Measurements from ENCODE around the gene PAPOLG. TPM values are rescaled to one million over a fixed set of nuclear protein-coding genes. Genes with fewer than 3 reads are reported as not detected.

Gene PAPOLG
- total RNA-seq, 1 donor from 2014 or later = 60.8 TPM

DNA sequence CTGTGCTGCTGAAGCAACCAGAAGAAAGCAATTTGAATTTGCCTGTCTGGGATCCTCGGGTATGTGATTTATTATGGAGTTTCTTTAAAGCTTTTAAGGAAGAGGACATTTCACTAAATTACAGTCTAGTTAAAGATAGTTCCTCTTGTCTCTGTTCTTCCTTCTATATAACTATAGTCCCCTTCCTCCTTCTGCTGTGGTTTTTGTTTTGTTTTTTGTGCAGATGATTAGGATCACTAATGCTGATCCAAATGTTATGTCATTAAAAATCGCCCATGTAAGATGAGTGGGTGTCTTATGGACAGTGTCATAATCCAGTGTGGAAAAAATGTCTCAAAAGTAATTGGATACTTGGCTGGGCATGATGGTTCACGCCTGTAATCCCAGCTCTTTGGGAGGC is 24.7 kb downstream of the PAPOLG start:
- Histone ChIP-seq H4K20me1 (ENCODE audit: low read depth) (no peaks in the 10 kb centered on the region), H3K9ac (no peak overlapping the region), H3K36me3 (peaks cover 33% of the 10 kb centered on the region), H3K4me3 (no peak overlapping the region), H2AFZ (replicated peaks) (no peak overlapping the region), H3K9me3 (ENCODE audit: low read depth) (no peaks in the 10 kb centered on the region), H3F3A (ENCODE audit: low read depth) (no peaks in the 10 kb centered on the region), H3K27me3 (no peaks in the 10 kb centered on the region), H3K4me2 (no peak overlapping the region), H3K27ac (no peak overlapping the region), H3K4me1 (no peaks in the 10 kb centered on the region), H3K79me2 (ENCODE audit: low read depth) (no peaks in the 10 kb centered on the region)
- DNase-seq (ENCODE audit: low spot score) = no peak
- Mint-ChIP-seq H3K4me1 (no peaks in the 10 kb centered on the region), H3K9me3 (no peaks in the 10 kb centered on the region), H3K27me3 (ENCODE audit: insufficient read depth, low read depth) (peaks cover 2% of the 10 kb centered on the region), H3K4me3 (no peak overlapping the region), H3K27ac (no peak overlapping the region), H3K36me3 (peaks cover 35% of the 10 kb centered on the region)
- TF ChIP-seq EZH2 (IDR thresholded peaks at IDR 0.05) (no peak), EZH2phosphoT487 (IDR thresholded peaks at IDR 0.05) (no peak)
- TF ChIP-seq, protein P1, sequence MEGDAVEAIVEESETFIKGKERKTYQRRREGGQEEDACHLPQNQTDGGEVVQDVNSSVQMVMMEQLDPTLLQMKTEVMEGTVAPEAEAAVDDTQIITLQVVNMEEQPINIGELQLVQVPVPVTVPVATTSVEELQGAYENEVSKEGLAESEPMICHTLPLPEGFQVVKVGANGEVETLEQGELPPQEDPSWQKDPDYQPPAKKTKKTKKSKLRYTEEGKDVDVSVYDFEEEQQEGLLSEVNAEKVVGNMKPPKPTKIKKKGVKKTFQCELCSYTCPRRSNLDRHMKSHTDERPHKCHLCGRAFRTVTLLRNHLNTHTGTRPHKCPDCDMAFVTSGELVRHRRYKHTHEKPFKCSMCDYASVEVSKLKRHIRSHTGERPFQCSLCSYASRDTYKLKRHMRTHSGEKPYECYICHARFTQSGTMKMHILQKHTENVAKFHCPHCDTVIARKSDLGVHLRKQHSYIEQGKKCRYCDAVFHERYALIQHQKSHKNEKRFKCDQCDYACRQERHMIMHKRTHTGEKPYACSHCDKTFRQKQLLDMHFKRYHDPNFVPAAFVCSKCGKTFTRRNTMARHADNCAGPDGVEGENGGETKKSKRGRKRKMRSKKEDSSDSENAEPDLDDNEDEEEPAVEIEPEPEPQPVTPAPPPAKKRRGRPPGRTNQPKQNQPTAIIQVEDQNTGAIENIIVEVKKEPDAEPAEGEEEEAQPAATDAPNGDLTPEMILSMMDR (IDR thresholded peaks at IDR 0.05) = no peak

DNA sequence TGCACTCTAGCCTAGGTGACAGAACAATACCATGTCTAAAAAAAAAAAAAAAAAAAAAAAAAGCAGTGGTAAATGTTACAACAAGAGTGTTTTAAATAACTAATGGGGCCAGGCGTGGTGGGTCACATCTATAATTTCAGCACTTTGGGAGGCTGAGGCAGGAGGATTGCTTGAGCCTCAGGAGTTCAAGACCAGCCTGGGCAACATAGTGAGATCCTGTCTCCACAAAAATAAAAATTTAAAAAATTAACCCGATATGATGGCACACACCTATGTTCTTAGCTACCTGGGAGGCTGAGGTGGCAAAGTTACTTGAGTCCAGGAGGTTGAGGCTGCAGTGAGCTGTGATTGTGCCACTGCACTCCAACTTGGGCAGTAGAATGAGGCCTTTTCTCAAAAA is 37.1 kb downstream of the PAPOLG start:
- Histone ChIP-seq H3F3A (ENCODE audit: low read depth) (no peaks in the 10 kb centered on the region), H3K4me1 (no peaks in the 10 kb centered on the region), H3K9me3 (ENCODE audit: low read depth) (no peaks in the 10 kb centered on the region), H3K9ac (no peak overlapping the region), H2AFZ (replicated peaks) (no peak overlapping the region), H3K4me3 (no peak overlapping the region), H3K36me3 (peaks cover 36% of the 10 kb centered on the region), H3K27me3 (no peaks in the 10 kb centered on the region), H3K79me2 (ENCODE audit: low read depth) (no peaks in the 10 kb centered on the region), H3K4me2 (no peak overlapping the region), H4K20me1 (ENCODE audit: low read depth) (peaks cover 6% of the 10 kb centered on the region), H3K27ac (no peak overlapping the region)
- no peak overlapping the region for H3K4me3 Mint-ChIP-seq
- H3K36me3 Mint-ChIP-seq = peaks cover 27% of the 10 kb centered on the region
- DNase-seq (ENCODE audit: low spot score) = no peak
- no peak for TF ChIP-seq EZH2phosphoT487 (IDR thresholded peaks at IDR 0.05)
- TF ChIP-seq EZH2 (IDR thresholded peaks at IDR 0.05) = no peak
- TF ChIP-seq, protein P1 (IDR thresholded peaks at IDR 0.05) = no peak
- H3K27me3 Mint-ChIP-seq (ENCODE audit: insufficient read depth, low read depth) = no peaks in the 10 kb centered on the region
- H3K9me3 Mint-ChIP-seq = no peaks in the 10 kb centered on the region
- H3K4me1 Mint-ChIP-seq = no peaks in the 10 kb centered on the region
- H3K27ac Mint-ChIP-seq = no peak overlapping the region

GRCh38 chr2:60794271-60794863 is 38.3 kb downstream of the PAPOLG start:
- Histone ChIP-seq H3K27me3 (no peaks in the 10 kb centered on the region), H3F3A (ENCODE audit: low read depth) (no peaks in the 10 kb centered on the region), H3K9ac (no peak overlapping the region), H4K20me1 (ENCODE audit: low read depth) (peaks cover 6% of the 10 kb centered on the region), H3K4me1 (no peaks in the 10 kb centered on the region), H2AFZ (replicated peaks) (no peak overlapping the region), H3K27ac (no peak overlapping the region), H3K36me3 (peaks cover 39% of the 10 kb centered on the region), H3K4me3 (no peak overlapping the region), H3K9me3 (ENCODE audit: low read depth) (no peaks in the 10 kb centered on the region), H3K4me2 (no peak overlapping the region), H3K79me2 (ENCODE audit: low read depth) (no peaks in the 10 kb centered on the region)
- H3K27me3 Mint-ChIP-seq (ENCODE audit: insufficient read depth, low read depth) = no peaks in the 10 kb centered on the region
- H3K27ac Mint-ChIP-seq = no peak overlapping the region
- H3K36me3 Mint-ChIP-seq = peaks cover 26% of the 10 kb centered on the region
- TF ChIP-seq EZH2 (IDR thresholded peaks at IDR 0.05) (no peak), EZH2phosphoT487 (IDR thresholded peaks at IDR 0.05) (no peak)
- TF ChIP-seq, protein P1 (IDR thresholded peaks at IDR 0.05) = peak; percentile 59
- DNase-seq (ENCODE audit: low spot score) = no peak
- no peaks in the 10 kb centered on the region for H3K4me1 Mint-ChIP-seq
- no peaks in the 10 kb centered on the region for H3K9me3 Mint-ChIP-seq
- no peak overlapping the region for H3K4me3 Mint-ChIP-seq
